Neural progenitor cell (in vitro differentiated cells): ENCODE results near the gene RASGRF1.

Source experiments
- CTCF ChIP-seq: fragments of 200-600 bp; sonication (generic); IDR thresholded peaks from 2 replicates; pipeline ENCODE4 v1.5.1; 2017; ENCODE audit warnings: antibody characterized with exemption, mild to moderate bottlenecking
- EZH2 ChIP-seq: fragments of 200-600 bp; sonication (generic); IDR thresholded peaks from 2 replicates; pipeline ENCODE4 v1.6.1; 2017; ENCODE audit warnings: antibody characterized with exemption, mild to moderate bottlenecking, moderate library complexity

- TF ChIP-seq CTCF (no peak), EZH2 (no peak)
These were observed 157.3 kb downstream of the RASGRF1 start for GRCh38 chr15:78933187-78933822.
